Fibroblast of the aortic adventitia (primary cell): ENCODE data around the gene ST8SIA2. TPM values are rescaled to one million over a fixed set of nuclear protein-coding genes. Genes with fewer than 3 reads are reported as not detected.

Experiments used
- DNase-seq: peaks from one replicate; pipeline ENCODE4 v3.0.0-alpha.2; 2010; ENCODE audit warnings: low read depth
- H3K4me3 ChIP-seq: 2 replicates; pipeline ENCODE4 v1.5.1; 2011; ENCODE audit warnings: low read depth, mild to moderate bottlenecking, control low read depth, low read length, moderate library complexity
- total RNA-seq: library from RNA; depleted of rRNA; stranded (reverse); fragments of >200 nt; gene quantifications from 2 replicates; pipeline ENCODE4 v1.2.3, GENCODE V29; 2012; ENCODE audit warnings: low replicate concordance
- TF ChIP-seq, protein P1 (sequence below): IDR thresholded peaks from 2 replicates; pipeline ENCODE4 v1.5.1; 2011; ENCODE audit warnings: mild to moderate bottlenecking, low read length, control low read depth, inconsistent platforms; ENCODE audit not compliant: insufficient read depth

ST8SIA2 gene
- total RNA-seq, 1 donor, result not detected

DNA sequence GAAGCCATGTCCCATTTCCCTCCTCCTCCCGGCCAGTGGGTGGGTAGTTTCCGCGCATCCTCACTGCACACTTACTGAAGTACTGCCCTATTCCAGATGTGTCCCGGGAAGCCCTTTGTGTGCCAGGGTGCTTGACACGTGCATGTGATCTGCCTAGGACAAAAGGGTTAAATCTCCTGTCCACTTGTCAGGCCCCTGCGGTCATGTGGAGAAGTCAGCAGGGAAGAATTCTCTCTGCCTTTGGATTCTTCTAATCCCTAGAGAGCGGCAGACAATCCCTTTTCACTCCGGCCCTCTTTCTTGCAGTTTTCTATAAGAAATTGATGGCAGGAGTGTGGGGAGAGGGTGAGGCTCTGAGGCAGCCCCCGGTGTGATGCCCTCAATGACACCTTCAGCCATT is 19.8 kb downstream of the ST8SIA2 start:
- TF ChIP-seq, protein P1, sequence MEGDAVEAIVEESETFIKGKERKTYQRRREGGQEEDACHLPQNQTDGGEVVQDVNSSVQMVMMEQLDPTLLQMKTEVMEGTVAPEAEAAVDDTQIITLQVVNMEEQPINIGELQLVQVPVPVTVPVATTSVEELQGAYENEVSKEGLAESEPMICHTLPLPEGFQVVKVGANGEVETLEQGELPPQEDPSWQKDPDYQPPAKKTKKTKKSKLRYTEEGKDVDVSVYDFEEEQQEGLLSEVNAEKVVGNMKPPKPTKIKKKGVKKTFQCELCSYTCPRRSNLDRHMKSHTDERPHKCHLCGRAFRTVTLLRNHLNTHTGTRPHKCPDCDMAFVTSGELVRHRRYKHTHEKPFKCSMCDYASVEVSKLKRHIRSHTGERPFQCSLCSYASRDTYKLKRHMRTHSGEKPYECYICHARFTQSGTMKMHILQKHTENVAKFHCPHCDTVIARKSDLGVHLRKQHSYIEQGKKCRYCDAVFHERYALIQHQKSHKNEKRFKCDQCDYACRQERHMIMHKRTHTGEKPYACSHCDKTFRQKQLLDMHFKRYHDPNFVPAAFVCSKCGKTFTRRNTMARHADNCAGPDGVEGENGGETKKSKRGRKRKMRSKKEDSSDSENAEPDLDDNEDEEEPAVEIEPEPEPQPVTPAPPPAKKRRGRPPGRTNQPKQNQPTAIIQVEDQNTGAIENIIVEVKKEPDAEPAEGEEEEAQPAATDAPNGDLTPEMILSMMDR, result no peak
- H3K4me3 ChIP-seq, result no peak overlapping the region
- no peak for DNase-seq

DNA sequence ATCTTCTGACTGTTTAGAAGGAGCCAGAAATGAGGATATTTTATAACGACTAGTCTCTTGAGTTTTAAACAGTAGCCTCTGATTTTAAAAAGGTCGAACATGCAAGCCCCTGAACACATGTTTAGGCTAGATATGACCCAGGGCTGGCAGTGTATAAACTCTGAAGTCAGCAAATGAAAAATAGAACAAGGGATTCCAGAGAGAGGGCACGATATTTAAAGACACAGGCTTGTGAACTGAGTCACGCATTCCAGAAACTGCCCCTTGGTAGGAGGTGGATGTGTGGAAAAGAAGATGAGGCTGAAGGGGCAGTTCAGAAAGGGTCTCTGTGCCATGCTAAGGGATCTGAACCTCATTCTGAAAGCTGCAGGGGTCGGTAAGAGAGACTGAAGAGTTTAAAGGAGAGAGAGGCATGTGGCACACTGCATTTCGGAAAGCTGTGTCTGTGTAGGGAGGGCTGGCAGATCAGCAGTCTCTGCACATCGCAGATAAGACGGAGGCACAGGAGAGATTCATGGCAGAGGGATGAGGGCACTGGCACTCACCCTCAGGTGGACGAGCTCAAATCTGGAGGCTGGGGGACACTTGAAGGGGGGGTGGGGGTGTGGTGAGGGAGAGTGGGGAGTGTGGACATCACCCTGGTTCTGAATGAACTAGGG is 22.1 kb downstream of the ST8SIA2 start:
- DNase-seq, result no peak
- no peak overlapping the region for H3K4me3 ChIP-seq

GRCh38 chr15:92416557-92416956 is 22.9 kb downstream of the ST8SIA2 start:
- DNase-seq, result no peak
- TF ChIP-seq, protein P1, result no peak
- no peak overlapping the region for H3K4me3 ChIP-seq

More for the DNA sequence above, 22.1 kb downstream of the ST8SIA2 start:
- TF ChIP-seq, protein P1, result no peak

DNA sequence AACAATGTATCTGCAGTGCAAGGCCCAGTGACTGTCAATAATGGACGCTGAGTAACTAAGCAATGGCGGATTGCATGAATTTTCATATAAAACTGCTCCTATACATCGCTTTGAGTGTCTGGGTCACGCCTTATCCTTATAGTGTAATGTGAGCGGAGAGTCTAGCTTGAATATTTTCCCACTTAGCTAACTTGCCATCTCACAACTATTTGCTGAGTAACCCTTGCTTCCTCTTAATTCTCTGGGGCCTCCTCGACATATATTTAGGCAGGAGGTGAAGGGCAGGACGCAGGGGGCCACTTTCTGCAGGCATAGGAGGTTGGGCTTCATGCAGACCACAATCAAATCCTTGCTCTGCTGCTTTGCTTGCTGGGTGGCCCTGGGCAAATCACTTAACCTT is 24.0 kb downstream of the ST8SIA2 start:
- no peak for DNase-seq
- H3K4me3 ChIP-seq, result no peak overlapping the region
- TF ChIP-seq, protein P1, result no peak

- no peak overlapping the region for H3K4me3 ChIP-seq
- TF ChIP-seq, protein P1, result no peak
- no peak for DNase-seq
Measured at GRCh38 chr15:92418864-92419263, 25.2 kb downstream of the ST8SIA2 start.

DNA sequence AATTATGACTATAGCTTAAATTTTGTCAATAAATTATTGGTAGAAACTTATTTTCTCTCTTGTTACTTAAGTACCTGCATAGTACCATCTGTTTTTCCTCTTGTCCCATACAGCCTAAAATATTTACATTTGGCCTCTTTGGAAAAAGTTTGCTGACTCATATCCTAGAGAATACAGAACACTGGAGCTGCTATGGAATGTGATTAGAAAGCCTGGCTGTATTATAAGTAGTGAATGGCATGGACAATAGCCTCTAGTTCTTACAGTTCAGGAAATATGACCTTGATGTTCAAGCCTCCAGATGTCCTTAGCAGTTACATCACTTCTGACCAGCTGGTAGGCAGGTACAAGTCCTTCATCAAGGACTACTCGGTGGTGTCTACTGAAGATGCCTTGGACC is 28.3 kb downstream of the ST8SIA2 start:
- DNase-seq, result no peak
- TF ChIP-seq, protein P1, result no peak
- H3K4me3 ChIP-seq, result no peak overlapping the region
